HepG2 (cell line): ENCODE data around the gene RPL36. TPM values are rescaled to one million over a fixed set of nuclear protein-coding genes. Genes with fewer than 3 reads are reported as not detected.
A peak's percentile ranks its signal among the peaks of the same experiment; 100 is the strongest.

ENCODE experiments used
- ATAC-seq: fragments of 200-7000 bp; cut with Tn5 transposase; 3 replicates; pipeline ENCODE4 v1.9.1; 2020; ENCODE audit warnings: mild to moderate bottlenecking, moderate library complexity
- BruUV-seq: library from RNA; stranded (reverse); fragments of 400-500 nt; replicated peaks from 2 replicates; lab custom pipeline; 2021; lab: Mats Ljungman, UMichigan
- CTCF ChIA-PET: fragments of 300-600 bp; formaldehyde crosslinking; extraction: SDS; loops from one replicate; lab custom pipeline; 2021; ENCODE audit warnings: low total read pairs, inconsistent platforms, low intra/inter-chr PET ratio; lab: Yijun Ruan, JAX
- POLR2A ChIA-PET: fragments of 350-600 bp; sonication (Branson Sonifier 250); formaldehyde crosslinking; loops from one replicate; lab custom pipeline; 2020; ENCODE audit warnings: antibody characterized with exemption, inconsistent platforms; lab: Yijun Ruan, JAX
- DNase-seq: peaks from one replicate; pipeline ENCODE4 v3.0.0-alpha.2; 2015; ENCODE audit warnings: low spot score
- FAIRE-seq: peaks from 3 replicates; lab custom pipeline; 2011; peaks lifted over from hg19 to GRCh38; lab: Jason Lieb, UNC
- H2AFZ ChIP-seq: one replicate; pipeline ENCODE4 v1.6.1; 2011; ENCODE audit warnings: low read length, inconsistent platforms
- H3K27ac ChIP-seq: fragments of 300-600 bp; 3 replicates; pipeline ENCODE4 v1.8.0; 2011; ENCODE audit warnings: mixed run types, mild to moderate bottlenecking, mixed read lengths, low read length, inconsistent platforms; ENCODE audit not compliant: insufficient read depth; ENCODE audit errors: extremely low read length
- H3K27me3 ChIP-seq, 2 experiments: fragments of 200-600 bp in 1 of 2; 2 replicates in 1 of 2; 3 replicates in 1 of 2; pipeline versions ENCODE4 v1.6.0 to v1.8.0; 2011; ENCODE audit warnings: low read length in 2 of 2, mild to moderate bottlenecking in 2 of 2, moderate library complexity in 2 of 2, inconsistent platforms in 1 of 2; ENCODE audit not compliant: insufficient read depth in 2 of 2, control insufficient read depth in 1 of 2
- H3K36me3 ChIP-seq, 2 experiments: fragments of 200-600 bp in 1 of 2; replicated peaks in 1 of 2; 2 replicates in 1 of 2; 3 replicates in 1 of 2; pipeline versions ENCODE4 v1.5.1 to v1.8.0; 2011; ENCODE audit warnings: low read length in 2 of 2, inconsistent platforms in 1 of 2; ENCODE audit not compliant: insufficient read depth in 2 of 2, control insufficient read depth in 1 of 2
- H3K4me1 ChIP-seq: 2 replicates; pipeline ENCODE4 v1.5.1; 2012; ENCODE audit warnings: low read length, inconsistent platforms; ENCODE audit not compliant: insufficient read depth
- H3K4me2 ChIP-seq: 2 replicates; pipeline ENCODE4 v1.6.0; 2011; ENCODE audit warnings: low read depth, low read length, inconsistent platforms
- H3K4me3 ChIP-seq, 3 experiments: fragments of 200-600 bp in 1 of 3; sonication (generic), shearing (Covaris generic) in 1 of 3; replicated peaks in 1 of 3; 2 replicates each; pipeline ENCODE4 v1.5.1; 2011 to 2016; ENCODE audit warnings: low read length in 3 of 3, inconsistent platforms in 2 of 3, low read depth in 2 of 3, mild to moderate bottlenecking in 2 of 3, control low read depth in 1 of 3, mixed read lengths in 1 of 3; ENCODE audit not compliant: insufficient read depth in 1 of 3
- H3K79me2 ChIP-seq: one replicate; pipeline ENCODE4 v1.6.1; 2011; ENCODE audit warnings: low read length, inconsistent platforms; ENCODE audit not compliant: insufficient read depth
- H3K9ac ChIP-seq: 2 replicates; pipeline ENCODE4 v1.6.0; 2011; ENCODE audit warnings: mild to moderate bottlenecking, low read depth, low read length, inconsistent platforms; ENCODE audit not compliant: insufficient read depth
- H3K9me3 ChIP-seq: 2 replicates; pipeline ENCODE4 v1.5.1; 2012; ENCODE audit warnings: mild to moderate bottlenecking, low read length
- H4K20me1 ChIP-seq: 2 replicates; pipeline ENCODE4 v1.6.0; 2011; ENCODE audit warnings: inconsistent platforms, mild to moderate bottlenecking, low read length, moderate library complexity; ENCODE audit not compliant: insufficient read depth
- AGO1 ChIP-seq: fragments of 200-400 bp; formaldehyde crosslinking; IDR thresholded peaks from 2 replicates; pipeline ENCODE4 v1.6.1; 2017; ENCODE audit warnings: mild to moderate bottlenecking, low read depth, low read length, moderate library complexity; ENCODE audit not compliant: poor library complexity, severe bottlenecking
- AKAP8 ChIP-seq: sonication (generic); formaldehyde crosslinking; IDR thresholded peaks from 2 replicates; pipeline ENCODE4 v1.5.1; 2020; ENCODE audit warnings: mild to moderate bottlenecking, missing genetic modification reagents
- CERS6 ChIP-seq: sonication (generic); formaldehyde crosslinking; IDR thresholded peaks from 2 replicates; pipeline ENCODE4 v1.5.0; 2020; ENCODE audit warnings: missing genetic modification reagents
- DRAP1 ChIP-seq: IDR thresholded peaks from 2 replicates; pipeline ENCODE4 v1.6.1; 2016; ENCODE audit warnings: missing genetic modification reagents, missing compliant biosample characterization
- FUBP1 ChIP-seq: sonication (generic); formaldehyde crosslinking; IDR thresholded peaks from 2 replicates; pipeline ENCODE4 v1.5.1; 2020; ENCODE audit warnings: missing genetic modification reagents, mild to moderate bottlenecking, borderline replicate concordance
- GTF3A ChIP-seq: sonication (generic); formaldehyde crosslinking; conservative IDR thresholded peaks from 2 replicates; pipeline ENCODE4 v1.4.0; 2020; ENCODE audit warnings: mild to moderate bottlenecking, missing genetic modification reagents
- HHEX ChIP-seq: IDR thresholded peaks from 2 replicates; pipeline ENCODE4 v1.6.1; 2016; ENCODE audit warnings: control low read depth
- MIER3 ChIP-seq: IDR thresholded peaks from 2 replicates; pipeline ENCODE4 v1.6.1; 2016; ENCODE audit warnings: missing compliant biosample characterization, borderline replicate concordance
- MYC ChIP-seq: sonication (generic); formaldehyde crosslinking; IDR thresholded peaks from 2 replicates; pipeline ENCODE4 v1.9.0; 2021; ENCODE audit warnings: missing genetic modification reagents, borderline replicate concordance
- PPARG ChIP-seq: conservative IDR thresholded peaks from 2 replicates; pipeline ENCODE4 v1.6.1; 2016; ENCODE audit warnings: missing biosample characterization, missing genetic modification reagents
- THYN1 ChIP-seq: sonication (generic); formaldehyde crosslinking; IDR thresholded peaks from 2 replicates; pipeline ENCODE4 v1.8.1; 2023; ENCODE audit warnings: low read depth, mild to moderate bottlenecking, moderate library complexity, missing genetic modification reagents, borderline replicate concordance
- ZBTB7B ChIP-seq: sonication (generic); formaldehyde crosslinking; IDR thresholded peaks from 2 replicates; pipeline ENCODE4 v1.4.0; 2020; ENCODE audit warnings: missing genetic modification reagents
- ZNF136 ChIP-seq: sonication (generic); formaldehyde crosslinking; IDR thresholded peaks from 2 replicates; pipeline ENCODE4 v1.8.1; 2022; ENCODE audit warnings: low read depth, mild to moderate bottlenecking, moderate library complexity, missing genetic modification reagents
- ZNF282 ChIP-seq: fragments of 450-650 bp; IDR thresholded peaks from 2 replicates; pipeline ENCODE4 v1.6.1; 2018; ENCODE audit not compliant: partially characterized antibody
- ZNF292 ChIP-seq: sonication (generic); formaldehyde crosslinking; IDR thresholded peaks from 2 replicates; pipeline ENCODE4 v1.8.1; 2022; ENCODE audit warnings: mild to moderate bottlenecking, low read depth, missing genetic modification reagents, borderline replicate concordance
- ZNF660 ChIP-seq: sonication (generic); formaldehyde crosslinking; IDR thresholded peaks from 2 replicates; pipeline ENCODE4 v1.5.1; 2020; ENCODE audit warnings: mild to moderate bottlenecking, low read depth, missing genetic modification reagents, borderline replicate concordance
- ZNF674 ChIP-seq: sonication (generic); formaldehyde crosslinking; IDR thresholded peaks from 2 replicates; pipeline ENCODE4 v1.5.0; 2020; ENCODE audit warnings: low read depth, mild to moderate bottlenecking, missing genetic modification reagents
- ZNF703 ChIP-seq: sonication (generic); formaldehyde crosslinking; IDR thresholded peaks from 2 replicates; pipeline ENCODE4 v1.5.1; 2020; ENCODE audit warnings: missing genetic modification reagents, mild to moderate bottlenecking, moderate library complexity, borderline replicate concordance
- ZXDC ChIP-seq: sonication (generic); formaldehyde crosslinking; IDR thresholded peaks from 2 replicates; pipeline ENCODE4 v1.5.0; 2020; ENCODE audit warnings: mild to moderate bottlenecking, missing genetic modification reagents
- WGBS: methylation state at CpG from one replicate; pipeline ENCODE4 v1.1.6; 2017; ENCODE audit warnings: low lambda C conversion rate; 5-methylcytosine and 5-hydroxymethylcytosine counted together
- in situ Hi-C: cut with HindIII; loops from 2 replicates; pipeline ENCODE4 v1.10.0; 2017; ENCODE audit warnings: low pct_unique_long_range_greater_than_20kb; ENCODE audit not compliant: extremely low pct_ligation_motif_present
- intact Hi-C: fragments of 100-400 bp; cut with micrococcal nuclease; formaldehyde crosslinking; loops from one replicate; pipeline ENCODE4 v1.10.0; 2022; ENCODE audit not compliant: unreplicated experiment
- polyA plus RNA-seq, 8 experiments: library from polyadenylated mRNA; depleted of rRNA in 3 of 8; stranded (reverse) in 7 of 8; unstranded in 1 of 8; fragments of >200 nt; fragmentation: Illumina TruSeq in 4 of 8; extraction: Trizol in 4 of 8; gene quantifications; 2 replicates each; pipeline versions ENCODE4 v1.2.1 to v1.2.3, GENCODE V29; 2011 to 2016; ENCODE audit warnings: low read depth in 4 of 8, missing spikeins in 1 of 8, mixed read lengths in 1 of 8; ENCODE audit not compliant: insufficient read depth in 1 of 8
- total RNA-seq, 5 experiments: library from RNA; depleted of rRNA; stranded (reverse); fragments of >200 nt; fragmentation: Illumina TruSeq; extraction: Trizol; gene quantifications; 2 replicates each; pipeline ENCODE4 v1.2.3, GENCODE V29; 2016; ENCODE audit warnings: low read depth in 1 of 5

RPL36 gene
- total and polyA plus RNA-seq, 2 of the 13 experiments (the other 11 are each of a cell fraction or from before 2014, with no cell fraction given) = 706 to 740 TPM

- Histone ChIP-seq H3K79me2 (no peaks in the 10 kb centered on the region), H4K20me1 (no peaks in the 10 kb centered on the region), H3K9ac (no peak overlapping the region), H3K4me3 (no peak overlapping the region), H3K27ac (no peak overlapping the region), H3K4me1 (no peaks in the 10 kb centered on the region), H2AFZ (no peak overlapping the region), H3K4me2 (no peak overlapping the region), H3K9me3 (no peaks in the 10 kb centered on the region), H3K36me3 (peaks cover 38 to 74% of the 10 kb centered on the region in 2 experiments), H3K27me3 (no peaks in the 10 kb centered on the region)
- ChIA-PET POLR2A (interaction anchor here (1.1 to 1.7 kb wide), 2 partner anchors 12 to 13 kb away, joined by 4 to 6 read pairs; partner anchors contain the start of genes CATSPERD and LONP1), CTCF (no interaction called here)
- 97% methylated on average over 30 of the region's 35 CpGs for WGBS
- DNase-seq (no peak), FAIRE-seq (no peak), ATAC-seq (no peak)
- in situ Hi-C loops (no loop called here), intact Hi-C loops (no loop called here)
- BruUV-seq = no TSS peak
- TF ChIP-seq CERS6 (CRISPR knock-in tag) (no peak), ZNF660 (CRISPR knock-in tag) (no peak), MIER3 (CRISPR knock-in tag) (no peak), ZNF292 (no peak), ZXDC (CRISPR knock-in tag) (no peak), ZNF703 (no peak), AGO1 (peak; percentile 66), ZNF136 (CRISPR knock-in tag) (no peak), ZNF282 (no peak), ZNF674 (no peak), AKAP8 (CRISPR knock-in tag) (0 out of 2 replicates have a peak, but pooled peaks have one; percentile 46), PPARG (CRISPR knock-in tag) (no peak), DRAP1 (CRISPR knock-in tag) (no peak), THYN1 (CRISPR knock-in tag) (no peak), FUBP1 (no peak), MYC (CRISPR knock-in tag) (no peak), HHEX (CRISPR knock-in tag) (no peak), GTF3A (CRISPR knock-in tag) (no peak), ZBTB7B (CRISPR knock-in tag) (no peak)
These were observed 16.9 kb downstream of the RPL36 start for GRCh38 chr19:5706876-5707573.
